Measurements from ENCODE around the gene HSD17B4. TPM values are rescaled to one million over a fixed set of nuclear protein-coding genes. Genes with fewer than 3 reads are reported as not detected.

The HSD17B4 gene
- total RNA-seq, 4 donors from 2014 or later: 159 to 288 (median 224) TPM

GRCh38 chr5:119458911-119459632 is 6.8 kb downstream of the HSD17B4 start:
- Histone ChIP-seq H3K9me3 (no peaks in the 10 kb centered on the region), H3K4me1 (peaks cover 0 to 5% (median 0%) of the 10 kb centered on the region in 4 donors), H3K36me3 (no peaks in the 10 kb centered on the region), H3K4me3 (no peak overlapping the region), H3K27ac (no peak overlapping the region), H3K27me3 (no peaks in the 10 kb centered on the region)
- no peak for DNase-seq
- TF ChIP-seq POLR2A (IDR thresholded peaks at IDR 0.05) (no peak), CTCF (IDR thresholded peaks at IDR 0.05) (no peak)

- H3K4me1 ChIP-seq: no peaks in the 10 kb centered on the region
- DNase-seq: no peak
- peaks cover 0 to 13% (median 0%) of the 10 kb centered on the region in 4 donors for H3K9me3 ChIP-seq
Measured at GRCh38 chr5:119465640-119466039, 13.3 kb downstream of the HSD17B4 start.

GRCh38 chr5:119468286-119468685 is 16.0 kb downstream of the HSD17B4 start:
- Histone ChIP-seq H3K9me3 (peaks cover 0 to 13% (median 0%) of the 10 kb centered on the region in 4 donors), H3K4me1 (no peaks in the 10 kb centered on the region), H3K27ac (no peak overlapping the region), H3K36me3 (peaks cover 0 to 14% (median 0%) of the 10 kb centered on the region in 3 donors), H3K27me3 (no peaks in the 10 kb centered on the region), H3K4me3 (no peak overlapping the region)
- no peak for DNase-seq
- no peak for TF ChIP-seq CTCF (IDR thresholded peaks at IDR 0.05)
- TF ChIP-seq POLR2A (IDR thresholded peaks at IDR 0.05): no peak

More at GRCh38 chr5:119465640-119466039, 13.3 kb downstream of the HSD17B4 start:
- Histone ChIP-seq H3K4me3 (no peak overlapping the region), H3K27me3 (no peaks in the 10 kb centered on the region), H3K27ac (no peak overlapping the region), H3K36me3 (peaks cover 0 to 14% (median 0%) of the 10 kb centered on the region in 3 donors)
- TF ChIP-seq CTCF (IDR thresholded peaks at IDR 0.05) (no peak), POLR2A (IDR thresholded peaks at IDR 0.05) (no peak)

- Histone ChIP-seq H3K36me3 (peaks cover 0 to 27% (median 0%) of the 10 kb centered on the region in 3 donors), H3K27me3 (no peaks in the 10 kb centered on the region), H3K9me3 (peaks cover 0 to 13% (median 0%) of the 10 kb centered on the region in 4 donors), H3K4me3 (no peak overlapping the region), H3K27ac (no peak overlapping the region), H3K4me1 (no peaks in the 10 kb centered on the region)
- TF ChIP-seq CTCF (IDR thresholded peaks at IDR 0.05): no peak
- no peak for TF ChIP-seq POLR2A (IDR thresholded peaks at IDR 0.05)
- DNase-seq: no peak
Measured at GRCh38 chr5:119470105-119470763, 17.9 kb downstream of the HSD17B4 start.

GRCh38 chr5:119470851-119471451 is 18.7 kb downstream of the HSD17B4 start:
- no peaks in the 10 kb centered on the region for H3K27me3 ChIP-seq
- DNase-seq: no peak
- H3K4me3 ChIP-seq: no peak overlapping the region
- no peak for TF ChIP-seq POLR2A (IDR thresholded peaks at IDR 0.05)
- peak in 4 of 6 experiments; percentile 32 to 52 (median 38) for TF ChIP-seq CTCF (IDR thresholded peaks at IDR 0.05)
- H3K9me3 ChIP-seq: peaks cover 0 to 13% (median 0%) of the 10 kb centered on the region in 4 donors
- peaks cover 0 to 27% (median 0%) of the 10 kb centered on the region in 3 donors for H3K36me3 ChIP-seq
- H3K27ac ChIP-seq: no peak overlapping the region
- no peaks in the 10 kb centered on the region for H3K4me1 ChIP-seq

All from Peyer's patch (tissue), 4 donors.